ENCODE data around the gene GPR132.

DNA sequence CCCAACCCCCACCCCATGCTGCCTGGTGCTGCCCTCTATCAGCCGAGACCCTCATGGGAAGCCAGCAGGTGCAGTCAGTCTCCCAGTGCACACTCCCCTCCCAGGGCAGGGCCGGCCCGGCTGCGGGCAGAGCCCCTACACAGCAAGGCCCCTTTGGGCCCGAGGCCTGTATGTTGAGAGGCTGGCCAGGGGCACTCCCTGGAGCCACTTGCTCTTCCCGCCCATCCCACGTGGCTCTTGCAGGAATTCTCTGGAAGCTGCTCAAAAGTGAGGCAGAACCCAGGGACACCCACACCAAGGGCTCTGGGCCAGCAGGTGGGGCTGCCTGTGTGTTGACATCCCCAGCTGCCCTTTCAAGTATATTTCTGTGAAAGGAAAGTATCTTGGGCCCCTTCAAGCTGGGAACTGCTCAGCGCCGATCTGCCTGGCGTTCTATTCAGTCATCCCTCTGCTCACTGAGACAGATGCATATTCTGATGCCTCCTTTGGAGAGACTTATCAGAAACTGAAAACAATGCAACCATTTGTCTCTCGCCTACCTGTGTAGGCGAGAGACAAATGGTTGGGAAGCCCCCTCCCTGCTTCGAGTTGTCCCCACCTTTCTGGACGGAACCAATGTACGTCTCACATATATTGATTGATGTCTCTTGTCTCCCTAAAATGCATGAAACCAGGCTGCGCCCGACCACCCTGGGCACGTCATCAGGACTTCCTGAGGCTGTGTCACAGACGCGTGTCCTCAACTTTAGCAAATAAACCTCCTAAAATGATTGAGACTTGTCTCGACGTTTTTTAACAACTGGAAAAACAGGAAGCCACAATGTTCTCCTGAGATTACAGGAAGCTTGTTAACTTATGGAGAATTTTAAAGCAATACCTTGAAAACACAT is 6.0 kb downstream of the GPR132 start:
- TF ChIP-seq, protein P1, sequence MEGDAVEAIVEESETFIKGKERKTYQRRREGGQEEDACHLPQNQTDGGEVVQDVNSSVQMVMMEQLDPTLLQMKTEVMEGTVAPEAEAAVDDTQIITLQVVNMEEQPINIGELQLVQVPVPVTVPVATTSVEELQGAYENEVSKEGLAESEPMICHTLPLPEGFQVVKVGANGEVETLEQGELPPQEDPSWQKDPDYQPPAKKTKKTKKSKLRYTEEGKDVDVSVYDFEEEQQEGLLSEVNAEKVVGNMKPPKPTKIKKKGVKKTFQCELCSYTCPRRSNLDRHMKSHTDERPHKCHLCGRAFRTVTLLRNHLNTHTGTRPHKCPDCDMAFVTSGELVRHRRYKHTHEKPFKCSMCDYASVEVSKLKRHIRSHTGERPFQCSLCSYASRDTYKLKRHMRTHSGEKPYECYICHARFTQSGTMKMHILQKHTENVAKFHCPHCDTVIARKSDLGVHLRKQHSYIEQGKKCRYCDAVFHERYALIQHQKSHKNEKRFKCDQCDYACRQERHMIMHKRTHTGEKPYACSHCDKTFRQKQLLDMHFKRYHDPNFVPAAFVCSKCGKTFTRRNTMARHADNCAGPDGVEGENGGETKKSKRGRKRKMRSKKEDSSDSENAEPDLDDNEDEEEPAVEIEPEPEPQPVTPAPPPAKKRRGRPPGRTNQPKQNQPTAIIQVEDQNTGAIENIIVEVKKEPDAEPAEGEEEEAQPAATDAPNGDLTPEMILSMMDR (IDR thresholded peaks at IDR 0.05), result peak in 1 of 4 experiments; percentile 18
- no peak for TF ChIP-seq POLR2AphosphoS5 (IDR thresholded peaks at IDR 0.05)

Data from prostate gland (tissue), 2 donors.